Colonic mucosa (tissue), 4 donors: ENCODE data around the gene PBX1. TPM values are rescaled to one million over a fixed set of nuclear protein-coding genes. Genes with fewer than 3 reads are reported as not detected.
A peak's percentile ranks its signal among the peaks of the same experiment; 100 is the strongest.
"Not testable (repeated sequence)": the region's sequence is repeated elsewhere in the genome, so short reads cannot be mapped to it uniquely, and the experiment has no call there.

ENCODE experiments used
- DNase-seq: peaks from one replicate; pipeline ENCODE4 v3.0.0-alpha.2; 2020
- H3K27ac ChIP-seq: fragments of 200-600 bp; one replicate; pipeline ENCODE4 v1.8.0; 2021
- H3K27me3 ChIP-seq: fragments of 200-600 bp; one replicate; pipeline ENCODE4 v1.8.0; 2021
- H3K36me3 ChIP-seq: fragments of 200-600 bp; one replicate; pipeline ENCODE4 v1.8.0; 2021
- H3K4me1 ChIP-seq: fragments of 200-600 bp; one replicate; pipeline ENCODE4 v1.8.0; 2021; ENCODE audit warnings: mild to moderate bottlenecking
- H3K4me3 ChIP-seq: fragments of 200-600 bp; one replicate; pipeline ENCODE4 v1.8.0; 2021
- H3K9ac ChIP-seq, 2 donors: one replicate each; pipeline ENCODE4 v1.7.0; 2013; ENCODE audit warnings: control low read depth in 2 of 2, low read depth in 2 of 2, low read length in 2 of 2
- H3K9me3 ChIP-seq: fragments of 200-600 bp; one replicate; pipeline ENCODE4 v1.8.0; 2021
- CTCF ChIP-seq: fragments of 200-600 bp; IDR thresholded peaks from one replicate; pipeline ENCODE4 v1.8.0; 2022; ENCODE audit warnings: antibody characterized with exemption, mild to moderate bottlenecking
- intact Hi-C: fragments of 100-400 bp; cut with DNase I; formaldehyde crosslinking; loops from one replicate; pipeline ENCODE4 v1.14.1; 2022
- total RNA-seq, 2 donors: library from RNA; stranded (reverse); fragmentation: NEBNext Ultra II Directional in 1 of 2; extraction: Animal tissue kit (Norgen Biotek cat#: 25700) in 1 of 2; gene quantifications; one replicate each; pipeline ENCODE4 v1.2.1, GENCODE V29; 2021
- donor health status: healthy.
- donor health status: DM: no; HTN: no; CAD: no.
- donor health status: DM: no; HTN: no; CAD: no.

PBX1 gene
- total RNA-seq, 2 donors from 2014 or later = 27.2 to 53.7 TPM

- peaks cover 7% of the 10 kb centered on the region for H3K4me1 ChIP-seq
- intact Hi-C loops = no loop called here
- DNase-seq = no peak
- H3K27me3 ChIP-seq = no peaks in the 10 kb centered on the region
- TF ChIP-seq CTCF = no peak
- no peaks in the 10 kb centered on the region for H3K9me3 ChIP-seq
- H3K36me3 ChIP-seq = no peaks in the 10 kb centered on the region
- peak overlapping the region; percentile 65 for H3K27ac ChIP-seq
- H3K9ac ChIP-seq = peak overlapping the region in 1 of 2 donors; percentile 74
- H3K4me3 ChIP-seq = no peak overlapping the region
These were observed 42.6 kb downstream of the PBX1 start for GRCh38 chr1:164601399-164602100.

DNA sequence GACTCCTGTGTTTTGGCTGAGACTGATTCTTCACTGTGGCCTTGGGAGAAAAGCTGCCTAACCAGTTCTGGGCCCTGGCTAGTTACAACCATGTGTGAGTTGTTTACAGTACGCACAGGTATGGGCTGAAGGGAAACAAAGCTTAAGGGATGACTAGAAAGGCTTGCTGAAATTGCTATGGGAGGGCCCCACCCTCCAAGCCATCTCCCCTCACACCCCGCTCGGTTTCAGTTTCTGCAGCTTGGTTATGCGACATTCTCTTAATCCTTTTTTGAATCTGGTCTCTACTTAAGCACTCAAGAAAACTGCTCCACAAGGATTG lies 43.1 kb downstream of the PBX1 start:
- peak overlapping the region; percentile 65 for H3K27ac ChIP-seq
- H3K4me3 ChIP-seq = no peak overlapping the region
- H3K9me3 ChIP-seq = no peaks in the 10 kb centered on the region
- peak overlapping the region in 1 of 2 donors; percentile 74 for H3K9ac ChIP-seq
- DNase-seq = peak; percentile 86
- intact Hi-C loops = no loop called here
- TF ChIP-seq CTCF = no peak
- H3K4me1 ChIP-seq = peaks cover 7% of the 10 kb centered on the region
- H3K36me3 ChIP-seq = no peaks in the 10 kb centered on the region
- H3K27me3 ChIP-seq = no peaks in the 10 kb centered on the region

GRCh38 chr1:164602480-164603093 lies 43.6 kb downstream of the PBX1 start:
- Histone ChIP-seq H3K9me3 (no peaks in the 10 kb centered on the region), H3K4me3 (no peak overlapping the region), H3K4me1 (peaks cover 7% of the 10 kb centered on the region), H3K9ac (peak overlapping the region in 1 of 2 donors; percentile 74), H3K36me3 (no peaks in the 10 kb centered on the region), H3K27ac (peak overlapping the region; percentile 65), H3K27me3 (no peaks in the 10 kb centered on the region)
- peak; percentile 61 for DNase-seq
- intact Hi-C loops = no loop called here
- TF ChIP-seq CTCF = no peak

DNA sequence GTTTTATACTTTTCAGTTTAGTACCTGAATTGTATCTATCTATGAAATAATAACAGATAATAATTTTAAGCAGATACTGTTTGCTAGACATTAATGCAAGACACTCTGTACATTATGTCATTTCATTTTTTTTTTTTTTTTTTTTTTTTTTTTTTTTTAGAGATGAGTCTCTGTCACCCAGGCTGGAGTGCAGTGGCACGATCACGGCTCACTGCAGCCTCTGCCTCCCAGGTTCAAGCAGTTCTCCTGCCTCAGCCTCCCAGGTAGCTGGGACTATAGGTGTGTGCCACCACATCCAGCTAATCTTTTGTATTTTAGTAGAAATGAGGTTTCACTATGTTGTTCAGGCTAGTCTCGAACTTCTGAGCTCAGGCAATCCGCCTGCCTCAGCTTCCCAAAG lies 44.8 kb downstream of the PBX1 start:
- DNase-seq, H3K27ac ChIP-seq, H3K27me3 ChIP-seq, H3K9ac ChIP-seq, H3K4me3 ChIP-seq, intact Hi-C loops, H3K36me3 ChIP-seq, H3K9me3 ChIP-seq, H3K4me1 ChIP-seq: not testable (repeated sequence)

DNA sequence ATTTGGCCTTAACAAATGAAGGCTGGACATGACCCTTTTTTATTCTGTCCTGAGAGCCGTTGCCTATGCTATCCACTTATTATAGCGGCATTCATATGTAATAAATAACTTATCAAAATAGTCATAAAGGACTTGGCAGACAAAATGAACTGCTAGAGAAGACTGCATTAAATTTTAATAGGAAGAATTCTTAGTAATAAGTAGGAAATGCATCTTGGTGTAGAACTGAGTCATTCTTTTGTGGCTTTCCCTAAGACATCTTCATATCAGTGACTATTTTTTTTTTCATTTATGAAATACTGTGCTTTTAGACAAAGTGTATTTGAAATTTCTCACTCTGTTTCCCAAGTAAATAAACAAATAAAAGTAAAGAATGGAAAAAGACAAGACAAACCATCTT lies 45.6 kb downstream of the PBX1 start:
- DNase-seq = no peak
- Histone ChIP-seq H3K9ac (peak overlapping the region in 1 of 2 donors; percentile 36), H3K27ac (no peak overlapping the region), H3K9me3 (no peaks in the 10 kb centered on the region), H3K36me3 (no peaks in the 10 kb centered on the region), H3K4me1 (peaks cover 7% of the 10 kb centered on the region), H3K27me3 (no peaks in the 10 kb centered on the region), H3K4me3 (no peak overlapping the region)
- no peak for TF ChIP-seq CTCF
- intact Hi-C loops = no loop called here
